ENCODE results near the gene HLA-F.

Gene HLA-F

DNA sequence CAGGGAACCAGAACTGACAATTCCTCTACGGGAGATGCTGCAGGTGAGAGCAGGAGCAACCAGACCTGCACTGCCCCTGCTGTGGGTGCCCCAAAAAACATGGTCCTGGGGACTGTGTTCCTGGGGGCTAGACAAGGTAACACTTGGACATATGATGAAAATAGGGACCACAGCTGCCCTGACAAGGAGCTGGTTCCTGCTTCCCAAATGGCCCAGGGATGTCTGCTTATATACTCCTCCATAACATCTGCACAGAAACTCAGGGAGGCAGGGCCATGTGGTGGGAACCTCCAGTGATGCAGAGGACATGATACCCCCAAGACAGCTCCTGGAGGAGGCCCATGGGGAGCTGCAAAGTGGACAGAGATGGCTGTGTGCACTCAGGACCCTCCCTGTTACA lies 19.8 kb downstream of the HLA-F start:
- 91 to 95% methylated on average over 1 of the region's 1 CpG for WGBS, 2 experiments
- H3K27ac ChIP-seq (ENCODE audit: insufficient read depth, low read depth, low read length, poor library complexity, severe bottlenecking) = no peak overlapping the region
- peaks cover 25% of the 10 kb centered on the region for H3K27me3 ChIP-seq (ENCODE audit: control insufficient read depth, insufficient read depth, low read length, poor library complexity, severe bottlenecking)

DNA sequence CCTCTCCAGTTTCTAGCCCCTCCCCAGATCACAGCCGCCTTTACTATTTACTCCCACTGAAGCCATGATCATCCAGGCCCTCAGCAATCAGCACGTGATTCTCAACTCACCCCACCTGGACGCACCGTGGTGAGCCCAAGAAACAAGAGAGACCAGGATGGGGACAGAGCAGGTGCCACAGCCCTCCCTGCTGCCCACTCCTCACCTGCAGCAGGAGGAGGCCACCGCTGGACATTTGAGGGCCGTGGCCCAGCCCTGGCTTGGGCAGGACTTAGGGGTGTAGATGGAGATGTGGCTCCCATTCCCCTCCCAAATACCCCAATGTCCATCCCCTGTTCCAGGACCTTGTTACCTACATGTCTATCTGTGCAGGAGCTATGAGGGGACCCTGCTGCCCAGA lies 20.3 kb downstream of the HLA-F start:
- Histone ChIP-seq H3K27ac (ENCODE audit: insufficient read depth, low read depth, low read length, poor library complexity, severe bottlenecking) (no peak overlapping the region), H3K4me3 (ENCODE audit: insufficient read depth, low read depth, low read length) (no peak overlapping the region), H3K4me1 (ENCODE audit: control insufficient read depth, insufficient read depth, low read length) (no peaks in the 10 kb centered on the region), H3K36me3 (ENCODE audit: control insufficient read depth, insufficient read depth, low read length) (no peaks in the 10 kb centered on the region), H3K27me3 (ENCODE audit: control insufficient read depth, insufficient read depth, low read length, poor library complexity, severe bottlenecking) (peaks cover 30% of the 10 kb centered on the region), H3K9me3 (ENCODE audit: control insufficient read depth, low read length) (no peaks in the 10 kb centered on the region)
- 92 to 94% methylated on average over 5 to 6 of the region's 6 CpGs for WGBS, 2 experiments

More for the DNA sequence above, 19.8 kb downstream of the HLA-F start:
- Histone ChIP-seq H3K4me1 (ENCODE audit: control insufficient read depth, insufficient read depth, low read length) (no peaks in the 10 kb centered on the region), H3K36me3 (ENCODE audit: control insufficient read depth, insufficient read depth, low read length) (no peaks in the 10 kb centered on the region), H3K4me3 (ENCODE audit: insufficient read depth, low read depth, low read length) (no peak overlapping the region), H3K9me3 (ENCODE audit: control insufficient read depth, low read length) (no peaks in the 10 kb centered on the region)

- peaks cover 36% of the 10 kb centered on the region for H3K27me3 ChIP-seq (ENCODE audit: control insufficient read depth, insufficient read depth, low read length, poor library complexity, severe bottlenecking)
Observed at GRCh38 chr6:29744131-29744530, 20.9 kb downstream of the HLA-F start.

GRCh38 chr6:29744621-29745020 lies 21.4 kb downstream of the HLA-F start:
- no peaks in the 10 kb centered on the region for H3K9me3 ChIP-seq (ENCODE audit: control insufficient read depth, low read length)
- H3K27ac ChIP-seq (ENCODE audit: insufficient read depth, low read depth, low read length, poor library complexity, severe bottlenecking) = no peak overlapping the region
- no peak overlapping the region for H3K4me3 ChIP-seq (ENCODE audit: insufficient read depth, low read depth, low read length)
- H3K27me3 ChIP-seq (ENCODE audit: control insufficient read depth, insufficient read depth, low read length, poor library complexity, severe bottlenecking) = peaks cover 41% of the 10 kb centered on the region
- no peaks in the 10 kb centered on the region for H3K36me3 ChIP-seq (ENCODE audit: control insufficient read depth, insufficient read depth, low read length)
- 91 to 94% methylated on average over 4 of the region's 4 CpGs for WGBS, 2 experiments
- no peaks in the 10 kb centered on the region for H3K4me1 ChIP-seq (ENCODE audit: control insufficient read depth, insufficient read depth, low read length)

More at GRCh38 chr6:29744131-29744530, 20.9 kb downstream of the HLA-F start:
- no peaks in the 10 kb centered on the region for H3K36me3 ChIP-seq (ENCODE audit: control insufficient read depth, insufficient read depth, low read length)
- no peak overlapping the region for H3K27ac ChIP-seq (ENCODE audit: insufficient read depth, low read depth, low read length, poor library complexity, severe bottlenecking)
- H3K4me3 ChIP-seq (ENCODE audit: insufficient read depth, low read depth, low read length) = no peak overlapping the region
- H3K9me3 ChIP-seq (ENCODE audit: control insufficient read depth, low read length) = no peaks in the 10 kb centered on the region
- no peaks in the 10 kb centered on the region for H3K4me1 ChIP-seq (ENCODE audit: control insufficient read depth, insufficient read depth, low read length)
- 92 to 97% methylated on average over 4 of the region's 4 CpGs for WGBS, 2 experiments

- Histone ChIP-seq H3K4me1 (ENCODE audit: control insufficient read depth, insufficient read depth, low read length) (no peaks in the 10 kb centered on the region), H3K9me3 (ENCODE audit: control insufficient read depth, low read length) (no peaks in the 10 kb centered on the region), H3K27ac (ENCODE audit: insufficient read depth, low read depth, low read length, poor library complexity, severe bottlenecking) (no peak overlapping the region), H3K27me3 (ENCODE audit: control insufficient read depth, insufficient read depth, low read length, poor library complexity, severe bottlenecking) (peaks cover 48% of the 10 kb centered on the region), H3K4me3 (ENCODE audit: insufficient read depth, low read depth, low read length) (no peak overlapping the region), H3K36me3 (ENCODE audit: control insufficient read depth, insufficient read depth, low read length) (no peaks in the 10 kb centered on the region)
- WGBS, 2 experiments = 93 to 96% methylated on average over 3 of the region's 3 CpGs
Observed at GRCh38 chr6:29745386-29745785, 22.2 kb downstream of the HLA-F start.

- H3K9me3 ChIP-seq (ENCODE audit: control insufficient read depth, low read length) = no peaks in the 10 kb centered on the region
- H3K27me3 ChIP-seq (ENCODE audit: control insufficient read depth, insufficient read depth, low read length, poor library complexity, severe bottlenecking) = peaks cover 54% of the 10 kb centered on the region
- WGBS, 2 experiments = 79% methylated on average over 4 of the region's 4 CpGs
- no peak overlapping the region for H3K27ac ChIP-seq (ENCODE audit: insufficient read depth, low read depth, low read length, poor library complexity, severe bottlenecking)
- no peaks in the 10 kb centered on the region for H3K36me3 ChIP-seq (ENCODE audit: control insufficient read depth, insufficient read depth, low read length)
- H3K4me3 ChIP-seq (ENCODE audit: insufficient read depth, low read depth, low read length) = no peak overlapping the region
- H3K4me1 ChIP-seq (ENCODE audit: control insufficient read depth, insufficient read depth, low read length) = no peaks in the 10 kb centered on the region
Observed at GRCh38 chr6:29745855-29746449, 22.7 kb downstream of the HLA-F start.

- Histone ChIP-seq H3K27me3 (ENCODE audit: control insufficient read depth, insufficient read depth, low read length, poor library complexity, severe bottlenecking) (peaks cover 65% of the 10 kb centered on the region), H3K4me1 (ENCODE audit: control insufficient read depth, insufficient read depth, low read length) (no peaks in the 10 kb centered on the region), H3K4me3 (ENCODE audit: insufficient read depth, low read depth, low read length) (no peak overlapping the region), H3K9me3 (ENCODE audit: control insufficient read depth, low read length) (no peaks in the 10 kb centered on the region), H3K36me3 (ENCODE audit: control insufficient read depth, insufficient read depth, low read length) (no peaks in the 10 kb centered on the region), H3K27ac (ENCODE audit: insufficient read depth, low read depth, low read length, poor library complexity, severe bottlenecking) (no peak overlapping the region)
- 84 to 85% methylated on average over 16 of the region's 16 CpGs for WGBS, 2 experiments
Observed at GRCh38 chr6:29746846-29747687, 23.8 kb downstream of the HLA-F start.

DNA sequence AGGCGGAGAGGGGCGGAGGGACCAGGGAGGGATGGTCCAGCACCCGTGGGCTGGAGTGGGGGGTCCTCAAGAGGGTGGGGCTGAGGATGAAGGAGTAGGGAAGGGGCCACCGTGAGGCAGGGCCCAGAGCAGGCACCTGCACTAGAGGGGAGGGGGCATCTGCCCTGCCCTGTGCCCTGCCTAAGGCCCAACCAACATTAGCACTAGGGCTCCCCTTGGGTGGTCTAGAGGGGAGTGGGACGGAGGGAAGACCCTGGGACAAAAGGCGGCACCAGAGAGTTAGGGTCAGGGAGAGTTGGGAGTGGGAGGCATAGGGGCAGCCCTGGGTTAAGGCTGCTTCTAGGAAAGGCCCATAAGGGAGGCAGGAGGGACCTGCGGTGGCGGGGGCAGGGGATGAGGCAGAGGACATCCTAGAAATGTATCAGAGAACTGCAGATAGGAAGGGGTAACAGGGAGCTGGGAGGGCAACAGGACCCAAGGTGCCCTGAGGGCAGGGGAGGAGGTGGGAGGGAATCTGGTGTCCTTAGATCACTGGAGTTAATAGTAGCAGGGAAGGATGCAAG lies 24.5 kb downstream of the HLA-F start:
- no peaks in the 10 kb centered on the region for H3K4me1 ChIP-seq (ENCODE audit: control insufficient read depth, insufficient read depth, low read length)
- peaks cover 69% of the 10 kb centered on the region for H3K27me3 ChIP-seq (ENCODE audit: control insufficient read depth, insufficient read depth, low read length, poor library complexity, severe bottlenecking)
- no peak overlapping the region for H3K27ac ChIP-seq (ENCODE audit: insufficient read depth, low read depth, low read length, poor library complexity, severe bottlenecking)
- H3K9me3 ChIP-seq (ENCODE audit: control insufficient read depth, low read length) = no peaks in the 10 kb centered on the region
- no peak overlapping the region for H3K4me3 ChIP-seq (ENCODE audit: insufficient read depth, low read depth, low read length)
- no peaks in the 10 kb centered on the region for H3K36me3 ChIP-seq (ENCODE audit: control insufficient read depth, insufficient read depth, low read length)
- WGBS, 2 experiments = 66% methylated on average over 8 of the region's 8 CpGs

- WGBS, 2 experiments = 1% methylated on average over 63 of the region's 63 CpGs
- H3K36me3 ChIP-seq (ENCODE audit: control insufficient read depth, insufficient read depth, low read length) = no peaks in the 10 kb centered on the region
- H3K9me3 ChIP-seq (ENCODE audit: control insufficient read depth, low read length) = no peaks in the 10 kb centered on the region
- H3K4me3 ChIP-seq (ENCODE audit: insufficient read depth, low read depth, low read length) = peak overlapping the region; percentile 48
- peaks cover 74% of the 10 kb centered on the region for H3K27me3 ChIP-seq (ENCODE audit: control insufficient read depth, insufficient read depth, low read length, poor library complexity, severe bottlenecking)
- H3K4me1 ChIP-seq (ENCODE audit: control insufficient read depth, insufficient read depth, low read length) = no peaks in the 10 kb centered on the region
- no peak overlapping the region for H3K27ac ChIP-seq (ENCODE audit: insufficient read depth, low read depth, low read length, poor library complexity, severe bottlenecking)
Observed at GRCh38 chr6:29748391-29749307, 25.4 kb downstream of the HLA-F start.

All from ectodermal cell (in vitro differentiated cells).